T-helper 2 cell treated with Interferon-gamma antibody and Interleukin-4, amounts not matched to agents 100 ng/mL and 5 ng/mL, for 36 hours (primary cell): ENCODE results near the gene PTGIR. TPM values are rescaled to one million over a fixed set of nuclear protein-coding genes. Genes with fewer than 3 reads are reported as not detected.

Source experiments
- total RNA-seq: library from RNA; stranded (reverse); gene quantifications from 2 replicates; pipeline ENCODE4 v1.2.3, GENCODE V29; 2022

The PTGIR gene
- total RNA-seq, 1 donor from 2014 or later = 29.1 TPM

Other genes starting within 250 kb of the PTGIR start
- gene CCDC8, start 211.5 kb downstream of the PTGIR start, total RNA-seq = not detected in 2 replicates
- not detected in 2 replicates for gene PNMA8C, start 196.2 kb downstream of the PTGIR start, total RNA-seq
- gene PNMA8A, start 153.5 kb downstream of the PTGIR start, total RNA-seq = not detected in 2 replicates
- gene PNMA8B, start 129.2 kb downstream of the PTGIR start, total RNA-seq = not detected in 2 replicates
- 523 and 533 TPM in 2 replicates for gene CALM3, start 23.8 kb downstream of the PTGIR start, total RNA-seq
- 2.9 and 4.6 TPM in 2 replicates for gene GNG8, start 11.1 kb upstream of the PTGIR start, total RNA-seq
- gene DACT3, start 36.1 kb upstream of the PTGIR start, total RNA-seq = 0.34 and 0.55 TPM in 2 replicates
- 158 TPM in 2 replicates for gene PRKD2, start 92.0 kb upstream of the PTGIR start, total RNA-seq
- gene FKRP, start 121.0 kb upstream of the PTGIR start, total RNA-seq = 19.5 and 20.6 TPM in 2 replicates
- gene STRN4, start 121.4 kb upstream of the PTGIR start, total RNA-seq = 87.1 and 88.5 TPM in 2 replicates
- gene SLC1A5, start 163.5 kb upstream of the PTGIR start, total RNA-seq = 128 and 131 TPM in 2 replicates
- 114 and 120 TPM in 2 replicates for gene AP2S1, start 225.8 kb upstream of the PTGIR start, total RNA-seq
- gene ARHGAP35, start 235.9 kb upstream of the PTGIR start, total RNA-seq = 28.2 and 29.9 TPM in 2 replicates